Measurements from ENCODE around the gene DGKZ. TPM values are rescaled to one million over a fixed set of nuclear protein-coding genes. Genes with fewer than 3 reads are reported as not detected.

The DGKZ gene
- total RNA-seq, 1 experiment from 2014 or later = 59.3 TPM

GRCh38 chr11:46427364-46427763, 80.1 kb downstream of the DGKZ start:
- no peaks in the 10 kb centered on the region for H3K9me3 ChIP-seq
- no peak for DNase-seq
- no peak for TF ChIP-seq CTCF (IDR thresholded peaks at IDR 0.05; ENCODE audit: insufficient read depth in 1 of 2, low read depth in 1 of 2, low read length in 1 of 2, severe bottlenecking in 1 of 2, unreplicated experiment in 1 of 2)
- Mint-ChIP-seq H3K9me3 (ENCODE audit: unreplicated experiment) (no peaks in the 10 kb centered on the region), H3K27me3 (ENCODE audit: insufficient read depth, unreplicated experiment) (no peaks in the 10 kb centered on the region), H3K36me3 (ENCODE audit: insufficient read depth, unreplicated experiment) (peaks cover 60% of the 10 kb centered on the region), H3K4me1 (ENCODE audit: low read depth, unreplicated experiment) (no peaks in the 10 kb centered on the region), H3K4me3 (ENCODE audit: unreplicated experiment) (no peak overlapping the region), H3K27ac (ENCODE audit: unreplicated experiment) (no peak overlapping the region)
- H3K27me3 ChIP-seq (replicated peaks; ENCODE audit: control insufficient read depth, insufficient read depth, low read length) = no peaks in the 10 kb centered on the region
- no TSS peak for BruUV-seq (replicated peaks)
- H3K36me3 ChIP-seq (ENCODE audit: control insufficient read depth, insufficient read depth, low read length) = no peaks in the 10 kb centered on the region
- ChIA-PET CTCF (no interaction called here), POLR2A (no interaction called here)
- H3K4me3 ChIP-seq (ENCODE audit: low read depth, low read length) = no peak overlapping the region
- no peaks in the 10 kb centered on the region for H3K4me1 ChIP-seq
- intact Hi-C loops (cut with micrococcal nuclease; ENCODE audit: unreplicated experiment) = no loop called here

GRCh38 chr11:46429717-46430116, 82.5 kb downstream of the DGKZ start:
- Histone ChIP-seq H3K36me3 (ENCODE audit: control insufficient read depth, insufficient read depth, low read length) (peaks cover 1% of the 10 kb centered on the region; the same call in 1 of the 2 replicates), H3K9me3 (no peaks in the 10 kb centered on the region), H3K27me3 (replicated peaks; ENCODE audit: control insufficient read depth, insufficient read depth, low read length) (no peaks in the 10 kb centered on the region), H3K4me1 (no peaks in the 10 kb centered on the region), H3K4me3 (ENCODE audit: low read depth, low read length) (no peak overlapping the region)
- no peak overlapping the region for H3K4me3 Mint-ChIP-seq (ENCODE audit: unreplicated experiment)
- POLR2A ChIA-PET = no interaction called here
- DNase-seq = no peak
- no peaks in the 10 kb centered on the region for H3K4me1 Mint-ChIP-seq (ENCODE audit: low read depth, unreplicated experiment)
- CTCF ChIA-PET = no interaction called here
- no peaks in the 10 kb centered on the region for H3K9me3 Mint-ChIP-seq (ENCODE audit: unreplicated experiment)
- no TSS peak for BruUV-seq (replicated peaks)
- H3K27ac Mint-ChIP-seq (ENCODE audit: unreplicated experiment) = no peak overlapping the region
- H3K27me3 Mint-ChIP-seq (ENCODE audit: insufficient read depth, unreplicated experiment) = no peaks in the 10 kb centered on the region
- no peak for TF ChIP-seq CTCF (IDR thresholded peaks at IDR 0.05; ENCODE audit: insufficient read depth in 1 of 2, low read depth in 1 of 2, low read length in 1 of 2, severe bottlenecking in 1 of 2, unreplicated experiment in 1 of 2)
- H3K36me3 Mint-ChIP-seq (ENCODE audit: insufficient read depth, unreplicated experiment) = peaks cover 67% of the 10 kb centered on the region
- intact Hi-C loops (cut with micrococcal nuclease; ENCODE audit: unreplicated experiment) = no loop called here

Small RNAs within 50 kb of the gene (microRNA-seq; reads per million reads assigned to microRNA genes)
- gene MIR4688 = not detected

Other genes starting within 250 kb of the DGKZ start
- gene PHF21A, start 226.0 kb upstream of the DGKZ start, total RNA-seq (2022) = 20.0 and 21.8 TPM in 2 replicates
- gene CREB3L1, start 69.8 kb upstream of the DGKZ start, total RNA-seq (2022) = 24.9 and 29.5 TPM in 2 replicates
- 601 and 699 TPM in 2 replicates for gene MDK, start 34.2 kb downstream of the DGKZ start, total RNA-seq (2022)
- gene CHRM4, start 44.3 kb downstream of the DGKZ start, total RNA-seq (2022) = 0.27 and 0.28 TPM in 2 replicates
- gene AMBRA1, start 246.6 kb downstream of the DGKZ start, total RNA-seq (2022) = 48.1 and 51.5 TPM in 2 replicates